Measurements from ENCODE around the gene GPR37L1. TPM values are rescaled to one million over a fixed set of nuclear protein-coding genes. Genes with fewer than 3 reads are reported as not detected.

Gene GPR37L1
- total RNA-seq, 2 experiments from 2014 or later: not detected

GRCh38 chr1:202076050-202076511 lies 46.6 kb upstream of the GPR37L1 start:
- CTCF ChIA-PET: interaction anchor here (1.1 kb wide), 1 partner anchor 77 kb away, joined by 3 read pairs; no protein-coding TSS in a partner anchor
- H3K4me1 Mint-ChIP-seq (ENCODE audit: low read depth): no peaks in the 10 kb centered on the region
- TF ChIP-seq CTCF (IDR thresholded peaks at IDR 0.05): no peak
- intact Hi-C loops (cut with micrococcal nuclease): no loop called here
- no peak for DNase-seq
- POLR2A ChIA-PET: no interaction called here
- H3K4me3 Mint-ChIP-seq: no peak overlapping the region
- no peak overlapping the region for H3K27ac Mint-ChIP-seq
- ATAC-seq: no peak
- no peaks in the 10 kb centered on the region for H3K9me3 Mint-ChIP-seq
- H3K27me3 Mint-ChIP-seq: no peaks in the 10 kb centered on the region
- no peaks in the 10 kb centered on the region for H3K36me3 Mint-ChIP-seq (ENCODE audit: low read depth)

GRCh38 chr1:202078241-202078640 lies 44.5 kb upstream of the GPR37L1 start:
- H3K36me3 Mint-ChIP-seq (ENCODE audit: low read depth): no peaks in the 10 kb centered on the region
- H3K9me3 Mint-ChIP-seq: no peaks in the 10 kb centered on the region
- no peak overlapping the region for H3K27ac Mint-ChIP-seq
- ChIA-PET CTCF (no interaction called here), POLR2A (no interaction called here)
- H3K4me3 Mint-ChIP-seq: no peak overlapping the region
- intact Hi-C loops (cut with micrococcal nuclease): no loop called here
- no peaks in the 10 kb centered on the region for H3K27me3 Mint-ChIP-seq
- TF ChIP-seq CTCF (IDR thresholded peaks at IDR 0.05): no peak
- DNase-seq: no peak
- ATAC-seq: no peak
- no peaks in the 10 kb centered on the region for H3K4me1 Mint-ChIP-seq (ENCODE audit: low read depth)

- no peaks in the 10 kb centered on the region for H3K36me3 Mint-ChIP-seq (ENCODE audit: low read depth)
- no peaks in the 10 kb centered on the region for H3K4me1 Mint-ChIP-seq (ENCODE audit: low read depth)
- H3K27me3 Mint-ChIP-seq: no peaks in the 10 kb centered on the region
- H3K27ac Mint-ChIP-seq: no peak overlapping the region
- H3K9me3 Mint-ChIP-seq: no peaks in the 10 kb centered on the region
- POLR2A ChIA-PET: no interaction called here
- TF ChIP-seq CTCF (IDR thresholded peaks at IDR 0.05): no peak
- no peak for DNase-seq
- CTCF ChIA-PET: interaction anchor here (1.0 kb wide), 1 partner anchor 83 kb away, joined by 3 read pairs; no protein-coding TSS in a partner anchor
- H3K4me3 Mint-ChIP-seq: no peak overlapping the region
- ATAC-seq: no peak
- intact Hi-C loops (cut with micrococcal nuclease): no loop called here
Measured at GRCh38 chr1:202081992-202082391, 40.7 kb upstream of the GPR37L1 start.

- Mint-ChIP-seq H3K27ac (no peak overlapping the region), H3K9me3 (no peaks in the 10 kb centered on the region)
- CTCF ChIA-PET: no interaction called here
Measured at GRCh38 chr1:202084791-202085681, 37.7 kb upstream of the GPR37L1 start.

More at GRCh38 chr1:202084791-202085681, 37.7 kb upstream of the GPR37L1 start:
- Mint-ChIP-seq H3K27me3 (no peaks in the 10 kb centered on the region), H3K36me3 (ENCODE audit: low read depth) (no peaks in the 10 kb centered on the region), H3K4me3 (no peak overlapping the region), H3K4me1 (ENCODE audit: low read depth) (no peaks in the 10 kb centered on the region)
- POLR2A ChIA-PET: no interaction called here
- ATAC-seq: no peak
- no peak for DNase-seq
- intact Hi-C loops (cut with micrococcal nuclease): no loop called here
- TF ChIP-seq CTCF (IDR thresholded peaks at IDR 0.05): no peak
